Left forelimb (tissue), 1 donor: ENCODE measurements around the gene CEP250.
"Not testable (repeated sequence)": the region's sequence is repeated elsewhere in the genome, so short reads cannot be mapped to it uniquely, and the experiment has no call there.

Experiments
- DNase-seq: peaks from one replicate; pipeline ENCODE4 v3.0.0-alpha.2; 2018; ENCODE audit warnings: low spot score

The CEP250 gene

GRCh38 chr20:35454881-35455609 lies at the start of gene CEP250:
Gene CEP250, plus strand, starts transcription at chr20:35455598. Its CDS starts 6,770 bp downstream, at chr20:35462368.
- DNase-seq: peak; percentile 96

GRCh38 chr20:35405775-35406174 lies 49.6 kb upstream of the CEP250 start:
- DNase-seq: no peak

GRCh38 chr20:35408270-35408669 lies 47.1 kb upstream of the CEP250 start:
- no peak for DNase-seq

- no peak for DNase-seq
Measured at GRCh38 chr20:35409542-35409941, 45.9 kb upstream of the CEP250 start.

GRCh38 chr20:35410613-35411012 lies 44.8 kb upstream of the CEP250 start:
- DNase-seq: no peak

GRCh38 chr20:35421322-35421721 lies 34.1 kb upstream of the CEP250 start:
- no peak for DNase-seq

GRCh38 chr20:35431621-35432429 lies 23.6 kb upstream of the CEP250 start:
- no peak for DNase-seq

GRCh38 chr20:35432430-35432735 lies 23.0 kb upstream of the CEP250 start:
- no peak for DNase-seq

GRCh38 chr20:35433337-35433736 lies 22.1 kb upstream of the CEP250 start:
- no peak for DNase-seq

- no peak for DNase-seq
Measured at GRCh38 chr20:35434085-35435005, 21.1 kb upstream of the CEP250 start.

- no peak for DNase-seq
Measured at GRCh38 chr20:35436177-35436573, 19.2 kb upstream of the CEP250 start.

GRCh38 chr20:35437599-35437998 lies 17.8 kb upstream of the CEP250 start:
- DNase-seq: no peak

- no peak for DNase-seq
Measured at GRCh38 chr20:35443003-35443402, 12.4 kb upstream of the CEP250 start.

- DNase-seq: no peak
Measured at GRCh38 chr20:35444226-35444625, 11.2 kb upstream of the CEP250 start.

GRCh38 chr20:35446356-35447078 lies 8.9 kb upstream of the CEP250 start:
- DNase-seq: no peak

- peak; percentile 88 for DNase-seq
Measured at GRCh38 chr20:35447082-35447789, 8.2 kb upstream of the CEP250 start.

GRCh38 chr20:35448788-35449373 lies 6.5 kb upstream of the CEP250 start:
- no peak for DNase-seq

GRCh38 chr20:35449855-35450254 lies 5.5 kb upstream of the CEP250 start:
- DNase-seq: not testable (repeated sequence)

GRCh38 chr20:35451295-35451694 lies 4.1 kb upstream of the CEP250 start:
- no peak for DNase-seq

- DNase-seq: no peak
Measured at GRCh38 chr20:35453647-35454046, 1.8 kb upstream of the CEP250 start.

- not testable (repeated sequence) for DNase-seq
Measured at GRCh38 chr20:35456700-35457099, 1.3 kb downstream of the CEP250 start.
